Chondrocyte (in vitro differentiated cells): ENCODE data around the gene TARS2. TPM values are rescaled to one million over a fixed set of nuclear protein-coding genes. Genes with fewer than 3 reads are reported as not detected.
A peak's percentile ranks its signal among the peaks of the same experiment; 100 is the strongest.

Experiments
- DNase-seq: peaks from one replicate; pipeline ENCODE4 v3.0.0; 2021; ENCODE audit warnings: mixed read lengths, low spot score
- H3K27ac Mint-ChIP-seq: one replicate; pipeline ENCODE4 v1.8.0; 2021; ENCODE audit warnings: mild to moderate bottlenecking, moderate library complexity, mixed read lengths; ENCODE audit not compliant: unreplicated experiment
- H3K27me3 Mint-ChIP-seq: 2 replicates; pipeline ENCODE4 v1.8.0; 2021; ENCODE audit warnings: low read depth, mixed read lengths
- H3K36me3 Mint-ChIP-seq: 2 replicates; pipeline ENCODE4 v1.8.0; 2021; ENCODE audit warnings: low read depth, mixed read lengths
- H3K4me1 Mint-ChIP-seq: 2 replicates; pipeline ENCODE4 v1.8.0; 2021; ENCODE audit warnings: low read depth, mild to moderate bottlenecking, mixed read lengths
- H3K4me3 Mint-ChIP-seq: one replicate; pipeline ENCODE4 v1.8.0; 2021; ENCODE audit warnings: mild to moderate bottlenecking, moderate library complexity, mixed read lengths; ENCODE audit not compliant: unreplicated experiment
- H3K9me3 Mint-ChIP-seq: 2 replicates; pipeline ENCODE4 v1.8.0; 2021; ENCODE audit warnings: low read depth, mixed read lengths
- CTCF ChIP-seq: fragments of 200-600 bp; sonication (generic); IDR thresholded peaks from 2 replicates; pipeline ENCODE4 v1.5.0; 2021; ENCODE audit warnings: antibody characterized with exemption, mild to moderate bottlenecking, moderate library complexity
- total RNA-seq: library from RNA; stranded (reverse); gene quantifications from 3 replicates; pipeline ENCODE4 v1.2.1, GENCODE V29; 2021

TARS2 gene
- total RNA-seq, 1 donor from 2014 or later = 13.6 TPM

- Mint-ChIP-seq H3K9me3 (no peaks in the 10 kb centered on the region), H3K27me3 (no peaks in the 10 kb centered on the region), H3K36me3 (no peaks in the 10 kb centered on the region), H3K4me3 (no peak overlapping the region), H3K4me1 (peaks cover 34% of the 10 kb centered on the region), H3K27ac (peak overlapping the region; percentile 74)
- DNase-seq = peak; percentile 84
- no peak for TF ChIP-seq CTCF
Observed at GRCh38 chr1:150552128-150552910, 65.1 kb downstream of the TARS2 start.

GRCh38 chr1:150552911-150553289, 65.7 kb downstream of the TARS2 start:
- Mint-ChIP-seq H3K9me3 (no peaks in the 10 kb centered on the region), H3K36me3 (no peaks in the 10 kb centered on the region), H3K4me3 (no peak overlapping the region), H3K4me1 (peaks cover 34% of the 10 kb centered on the region), H3K27ac (peak overlapping the region; percentile 5), H3K27me3 (no peaks in the 10 kb centered on the region)
- no peak for TF ChIP-seq CTCF
- DNase-seq = peak; percentile 91

GRCh38 chr1:150553392-150554085, 66.3 kb downstream of the TARS2 start:
- H3K27ac Mint-ChIP-seq = no peak overlapping the region
- peak; percentile 90 for DNase-seq
- no peaks in the 10 kb centered on the region for H3K36me3 Mint-ChIP-seq
- no peak for TF ChIP-seq CTCF
- H3K9me3 Mint-ChIP-seq = no peaks in the 10 kb centered on the region
- H3K27me3 Mint-ChIP-seq = no peaks in the 10 kb centered on the region
- H3K4me3 Mint-ChIP-seq = no peak overlapping the region
- H3K4me1 Mint-ChIP-seq = peaks cover 31% of the 10 kb centered on the region

GRCh38 chr1:150554086-150554452, 66.8 kb downstream of the TARS2 start:
- Mint-ChIP-seq H3K27ac (no peak overlapping the region), H3K4me3 (no peak overlapping the region), H3K36me3 (no peaks in the 10 kb centered on the region), H3K9me3 (no peaks in the 10 kb centered on the region), H3K27me3 (no peaks in the 10 kb centered on the region), H3K4me1 (peaks cover 30% of the 10 kb centered on the region)
- DNase-seq = peak; percentile 63
- TF ChIP-seq CTCF = no peak

GRCh38 chr1:150555198-150555970, 68.2 kb downstream of the TARS2 start:
- TF ChIP-seq CTCF = no peak
- Mint-ChIP-seq H3K9me3 (no peaks in the 10 kb centered on the region), H3K27me3 (no peaks in the 10 kb centered on the region), H3K4me3 (no peak overlapping the region), H3K27ac (no peak overlapping the region), H3K36me3 (no peaks in the 10 kb centered on the region), H3K4me1 (peaks cover 31% of the 10 kb centered on the region)
- peak; percentile 81 for DNase-seq
